ENCODE measurements around the gene UBAP2L.

DNA sequence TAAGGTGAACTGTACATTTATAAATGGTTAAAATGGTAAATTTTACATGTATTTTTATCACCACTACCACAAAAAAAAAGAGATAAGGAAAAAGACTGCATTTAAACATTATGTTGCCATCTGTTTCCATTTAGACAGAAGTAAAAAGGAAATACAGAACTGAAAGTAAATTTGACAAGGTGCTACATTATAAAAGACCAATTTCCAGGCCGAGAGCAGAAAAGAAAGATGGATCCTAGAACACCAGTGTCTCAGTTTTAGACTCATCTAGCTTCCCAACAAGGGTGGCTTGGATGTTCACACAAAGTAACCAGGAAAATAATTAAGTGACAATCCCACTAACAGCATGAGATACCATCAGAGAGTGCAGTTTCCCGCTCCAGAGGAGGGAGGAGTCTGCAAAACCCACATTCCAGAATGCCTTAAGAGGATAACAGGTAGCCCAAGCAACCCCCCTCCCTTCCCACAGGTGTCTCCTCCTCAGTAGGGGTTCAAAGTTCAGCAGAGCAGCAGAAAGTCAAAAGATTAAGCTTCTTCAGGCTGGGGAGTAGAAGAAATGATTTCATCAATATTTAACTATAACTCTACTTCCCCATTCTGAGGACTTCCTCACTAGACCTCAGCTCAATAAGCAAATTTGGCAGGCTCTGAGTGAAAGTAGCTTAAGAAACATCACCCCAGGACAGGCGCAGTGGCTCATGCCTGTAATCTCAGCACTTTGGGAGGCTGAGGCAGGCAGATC, 40.6 kb upstream of the UBAP2L start:
- no peak for TF ChIP-seq CTCF (IDR thresholded peaks at IDR 0.05; ENCODE audit: insufficient read depth, low read length, poor library complexity, severe bottlenecking)
- no peak for TF ChIP-seq EZH2phosphoT487 (conservative IDR thresholded peaks at IDR 0.05; ENCODE audit: low read length)

All from SU-DHL-6 (cell line).